Keratinocyte (primary cell): ENCODE results near the gene WNT3.

Source experiments
- EZH2 ChIP-seq: IDR thresholded peaks from one replicate; pipeline ENCODE4 v1.6.1; 2012; ENCODE audit warnings: inconsistent platforms, mild to moderate bottlenecking, low read length, moderate library complexity
- TF ChIP-seq, protein P1 (sequence below), 3 experiments: IDR thresholded peaks in 1 of 3; conservative IDR thresholded peaks in 1 of 3; optimal IDR thresholded peaks in 1 of 3; 2 replicates in 2 of 3; 3 replicates in 1 of 3; pipeline versions ENCODE3 to v1.5.1; 2011; ENCODE audit warnings: low read length in 3 of 3, mild to moderate bottlenecking in 3 of 3, moderate library complexity in 2 of 3, control low read depth in 1 of 3, inconsistent platforms in 1 of 3; ENCODE audit not compliant: insufficient read depth in 2 of 3; ENCODE audit errors: extremely low read depth in 1 of 3

DNA sequence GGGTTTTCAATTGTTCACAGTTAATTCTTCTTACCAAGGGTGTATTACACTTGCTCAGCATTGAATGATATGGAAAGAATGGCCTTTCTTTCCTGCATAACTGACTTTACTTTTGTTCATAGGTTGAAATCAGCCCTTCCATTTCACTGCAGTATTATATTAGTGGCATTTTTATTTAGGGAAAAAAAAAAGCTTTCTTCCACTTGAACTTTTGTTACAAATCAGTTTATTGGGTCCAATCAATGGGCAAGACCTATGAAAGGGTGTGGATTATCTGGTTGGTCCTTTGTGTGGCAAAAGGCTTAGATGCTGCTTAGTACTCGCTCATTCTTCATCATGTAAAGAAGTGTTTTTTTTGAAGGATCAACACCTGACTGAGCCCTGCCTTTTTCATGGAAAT is 74.1 kb downstream of the WNT3 start:
- TF ChIP-seq, protein P1, sequence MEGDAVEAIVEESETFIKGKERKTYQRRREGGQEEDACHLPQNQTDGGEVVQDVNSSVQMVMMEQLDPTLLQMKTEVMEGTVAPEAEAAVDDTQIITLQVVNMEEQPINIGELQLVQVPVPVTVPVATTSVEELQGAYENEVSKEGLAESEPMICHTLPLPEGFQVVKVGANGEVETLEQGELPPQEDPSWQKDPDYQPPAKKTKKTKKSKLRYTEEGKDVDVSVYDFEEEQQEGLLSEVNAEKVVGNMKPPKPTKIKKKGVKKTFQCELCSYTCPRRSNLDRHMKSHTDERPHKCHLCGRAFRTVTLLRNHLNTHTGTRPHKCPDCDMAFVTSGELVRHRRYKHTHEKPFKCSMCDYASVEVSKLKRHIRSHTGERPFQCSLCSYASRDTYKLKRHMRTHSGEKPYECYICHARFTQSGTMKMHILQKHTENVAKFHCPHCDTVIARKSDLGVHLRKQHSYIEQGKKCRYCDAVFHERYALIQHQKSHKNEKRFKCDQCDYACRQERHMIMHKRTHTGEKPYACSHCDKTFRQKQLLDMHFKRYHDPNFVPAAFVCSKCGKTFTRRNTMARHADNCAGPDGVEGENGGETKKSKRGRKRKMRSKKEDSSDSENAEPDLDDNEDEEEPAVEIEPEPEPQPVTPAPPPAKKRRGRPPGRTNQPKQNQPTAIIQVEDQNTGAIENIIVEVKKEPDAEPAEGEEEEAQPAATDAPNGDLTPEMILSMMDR (optimal IDR thresholded peaks at IDR 0.05 in 1 of 3, IDR thresholded peaks at IDR 0.05 in 1 of 3, conservative IDR thresholded peaks at IDR 0.05 in 1 of 3; ENCODE audit: extremely low read depth in 1 of 3, insufficient read depth in 2 of 3, low read length in 3 of 3), result no peak
- TF ChIP-seq EZH2, result no peak
